GM21576 (cell line): ENCODE measurements around the gene SMARCD2.
"Not testable (repeated sequence)": the region's sequence is repeated elsewhere in the genome, so short reads cannot be mapped to it uniquely, and the experiment has no call there.

ENCODE experiments used
- ATAC-seq: cut with Tn5 transposase; IDR thresholded peaks from one replicate; pipeline ENCODE4 v1.9.1; 2021; ENCODE audit warnings: mild to moderate bottlenecking, moderate library complexity; ENCODE audit not compliant: unreplicated experiment

The SMARCD2 gene

GRCh38 chr17:63842540-63843386 lies at the start of gene SMARCD2:
TSS of gene SMARCD2 (minus strand) at chr17:63842685. CDS start at chr17:63842674, 11 bp downstream.
- peak; percentile 70 for ATAC-seq

GRCh38 chr17:63889026-63889848 lies 46.8 kb upstream of the SMARCD2 start:
- not testable (repeated sequence) for ATAC-seq

- not testable (repeated sequence) for ATAC-seq
These were observed 42.6 kb upstream of the SMARCD2 start for GRCh38 chr17:63885119-63885518.

GRCh38 chr17:63882626-63883126 lies 40.2 kb upstream of the SMARCD2 start:
- not testable (repeated sequence) for ATAC-seq

- ATAC-seq, result no peak
These were observed 39.6 kb upstream of the SMARCD2 start, which contains the start of gene GH2 for GRCh38 chr17:63881935-63882601. TSS of gene GH2 (minus strand) at chr17:63881944. CDS start at chr17:63881801, 143 bp downstream.

GRCh38 chr17:63881337-63881736 lies 38.9 kb upstream of the SMARCD2 start:
- not testable (repeated sequence) for ATAC-seq

- ATAC-seq, result no peak
These were observed 38.2 kb upstream of the SMARCD2 start for GRCh38 chr17:63880706-63881105.

GRCh38 chr17:63878413-63878812 lies 35.9 kb upstream of the SMARCD2 start:
- ATAC-seq, result not testable (repeated sequence)

GRCh38 chr17:63874693-63875092 lies 32.2 kb upstream of the SMARCD2 start:
- ATAC-seq, result not testable (repeated sequence)

- not testable (repeated sequence) for ATAC-seq
These were observed 31.7 kb upstream of the SMARCD2 start for GRCh38 chr17:63874061-63874626.

GRCh38 chr17:63873577-63873976 lies 31.1 kb upstream of the SMARCD2 start, which contains the start of gene CSH2:
TSS of gene CSH2 (minus strand) at chr17:63873677. CDS start at chr17:63873614, 63 bp downstream.
- ATAC-seq, result not testable (repeated sequence)

- not testable (repeated sequence) for ATAC-seq
These were observed 29.3 kb upstream of the SMARCD2 start for GRCh38 chr17:63871646-63872365.

- not testable (repeated sequence) for ATAC-seq
These were observed 27.8 kb upstream of the SMARCD2 start for GRCh38 chr17:63870292-63870665.

- not testable (repeated sequence) for ATAC-seq
These were observed 27.2 kb upstream of the SMARCD2 start for GRCh38 chr17:63869491-63870291.

GRCh38 chr17:63866625-63867024 lies 24.1 kb upstream of the SMARCD2 start:
- not testable (repeated sequence) for ATAC-seq

GRCh38 chr17:63859257-63859656 lies 16.8 kb upstream of the SMARCD2 start:
- no peak for ATAC-seq

- ATAC-seq, result not testable (repeated sequence)
These were observed 13.9 kb upstream of the SMARCD2 start for GRCh38 chr17:63856425-63856824.

- ATAC-seq, result no peak
These were observed 12.7 kb upstream of the SMARCD2 start for GRCh38 chr17:63855185-63855584.

GRCh38 chr17:63854709-63855108 lies 12.2 kb upstream of the SMARCD2 start:
- ATAC-seq, result no peak
